HG02571 (cell line): Measurements from ENCODE around the gene GREB1.

Experiments
- ATAC-seq: cut with Tn5 transposase; IDR thresholded peaks from one replicate; pipeline ENCODE4 v1.9.1; 2021; ENCODE audit warnings: mild to moderate bottlenecking, moderate library complexity; ENCODE audit not compliant: unreplicated experiment

Gene GREB1

GRCh38 chr2:11558214-11558886, 24.5 kb downstream of the GREB1 start:
- no peak for ATAC-seq

DNA sequence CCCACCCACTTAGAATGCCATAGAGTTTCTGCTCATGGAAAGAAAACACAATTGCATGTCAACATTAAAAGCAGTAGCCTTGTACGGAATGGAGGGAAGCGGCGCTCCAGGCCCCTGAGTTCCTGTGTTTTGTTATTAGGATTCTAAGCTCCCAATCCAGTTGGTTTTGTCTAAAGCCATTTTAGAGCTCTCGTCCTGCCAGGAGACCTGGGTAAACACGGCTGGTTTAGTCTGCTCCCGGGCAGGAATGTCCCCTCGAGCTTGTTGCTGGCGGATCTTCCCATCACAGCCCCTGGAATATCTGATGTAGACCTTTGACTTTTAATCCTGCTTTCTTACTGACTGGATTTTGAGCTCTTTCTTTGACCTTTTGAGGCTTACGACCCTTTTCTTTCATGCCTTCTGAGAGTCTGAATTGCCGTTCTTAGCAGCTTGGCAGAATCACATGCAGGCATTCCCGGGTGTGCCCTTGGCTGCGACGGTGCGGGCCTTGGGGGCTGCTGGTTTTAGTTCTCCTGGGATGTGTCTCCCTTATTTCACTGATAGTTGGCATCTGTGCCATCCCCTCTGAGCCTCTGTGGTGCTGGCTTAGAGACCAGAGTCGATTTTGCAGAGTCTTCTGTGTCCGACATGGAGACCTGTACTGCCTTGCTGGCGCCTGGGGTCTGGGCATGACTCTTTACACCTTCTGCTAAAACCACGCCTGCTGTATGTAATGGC, 25.4 kb downstream of the GREB1 start:
- ATAC-seq = no peak

- ATAC-seq = no peak
These were observed 25.9 kb downstream of the GREB1 start for GRCh38 chr2:11559786-11560155.

DNA sequence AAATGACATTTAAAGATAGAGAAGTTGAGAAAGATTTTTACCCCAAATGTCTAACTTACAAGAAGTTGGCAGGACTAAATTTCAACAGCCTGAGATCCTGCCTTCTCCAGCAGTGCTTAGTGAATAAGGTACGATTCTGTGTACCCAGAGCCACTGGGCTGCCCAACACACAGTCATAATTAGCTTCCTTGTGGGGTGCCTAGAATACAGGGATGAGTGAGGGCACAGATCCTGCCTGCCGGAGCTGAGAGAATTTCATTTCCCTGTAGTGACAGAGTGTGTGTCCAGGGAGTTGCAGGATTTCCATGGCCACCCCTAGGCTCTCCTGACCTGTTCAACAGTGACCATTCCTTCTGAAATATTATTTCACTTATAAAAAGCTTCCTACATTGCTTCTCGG, 27.0 kb downstream of the GREB1 start:
- no peak for ATAC-seq

DNA sequence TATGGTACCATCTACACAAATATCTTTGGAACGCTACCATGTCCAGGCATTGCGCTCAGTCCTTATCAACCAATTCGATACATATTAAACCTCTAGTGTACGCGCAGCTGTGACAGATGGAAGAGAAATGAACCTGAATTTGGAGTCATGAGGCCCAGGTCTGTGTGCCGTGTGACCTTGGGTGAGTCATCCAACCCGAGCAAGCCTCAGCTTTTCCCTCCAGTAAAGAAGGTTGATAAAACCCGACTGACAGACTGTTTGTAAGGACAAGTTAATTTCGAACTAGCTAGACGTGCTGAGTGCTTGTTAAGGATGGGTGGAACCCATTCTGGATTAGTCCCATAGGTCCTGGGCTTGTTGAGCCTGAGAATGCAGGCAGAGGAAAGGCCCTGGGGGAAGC, 28.2 kb downstream of the GREB1 start:
- ATAC-seq = no peak

DNA sequence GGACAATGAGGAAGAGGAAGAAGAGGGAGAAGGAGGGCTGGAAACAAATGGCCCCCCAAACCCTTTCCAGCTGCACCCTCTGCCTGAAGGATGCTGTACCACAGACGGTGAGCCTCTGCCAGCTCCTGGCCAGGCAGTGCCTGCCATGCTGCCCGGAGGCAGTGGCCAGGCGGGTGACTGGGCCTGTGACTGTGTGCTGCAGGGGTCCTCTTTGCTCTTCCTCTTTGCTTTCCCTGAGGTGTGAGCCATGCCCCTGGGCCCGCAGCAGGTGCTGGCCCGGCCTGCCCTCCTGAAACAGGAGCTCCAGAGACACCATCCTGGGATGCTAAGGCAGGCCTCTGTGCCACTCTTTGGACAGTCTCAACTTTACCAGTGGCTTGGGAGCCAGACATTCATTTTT, 28.6 kb downstream of the GREB1 start:
- no peak for ATAC-seq

- no peak for ATAC-seq
These were observed 30.2 kb downstream of the GREB1 start for GRCh38 chr2:11563784-11564666.

- no peak for ATAC-seq
These were observed 31.1 kb downstream of the GREB1 start for GRCh38 chr2:11564816-11565567.

- ATAC-seq = no peak
These were observed 32.5 kb downstream of the GREB1 start for GRCh38 chr2:11566383-11566782.

DNA sequence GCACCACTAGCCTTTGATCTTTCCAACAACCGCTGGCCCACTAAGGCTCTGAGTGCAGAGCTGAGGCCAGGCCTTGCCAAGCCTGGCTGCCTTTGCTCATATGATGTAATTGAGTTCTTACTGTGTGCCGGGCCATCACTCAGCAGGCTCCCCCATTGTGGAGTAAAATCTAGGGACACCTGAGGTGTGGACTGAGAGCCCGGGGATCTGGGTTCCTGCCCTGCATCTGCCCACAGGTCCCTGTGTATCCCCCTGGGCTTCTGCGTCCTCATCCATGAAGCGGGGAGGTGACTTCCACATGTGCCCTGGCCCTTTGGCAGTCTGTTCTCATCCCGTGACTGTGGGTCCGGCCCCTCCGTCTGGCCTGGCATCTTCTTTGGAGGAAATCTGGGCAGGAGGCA, 33.8 kb downstream of the GREB1 start:
- no peak for ATAC-seq

GRCh38 chr2:11568436-11568835, 34.6 kb downstream of the GREB1 start:
- no peak for ATAC-seq

GRCh38 chr2:11569636-11570035, 35.8 kb downstream of the GREB1 start:
- no peak for ATAC-seq

GRCh38 chr2:11571170-11571569, 37.3 kb downstream of the GREB1 start:
- ATAC-seq = no peak

DNA sequence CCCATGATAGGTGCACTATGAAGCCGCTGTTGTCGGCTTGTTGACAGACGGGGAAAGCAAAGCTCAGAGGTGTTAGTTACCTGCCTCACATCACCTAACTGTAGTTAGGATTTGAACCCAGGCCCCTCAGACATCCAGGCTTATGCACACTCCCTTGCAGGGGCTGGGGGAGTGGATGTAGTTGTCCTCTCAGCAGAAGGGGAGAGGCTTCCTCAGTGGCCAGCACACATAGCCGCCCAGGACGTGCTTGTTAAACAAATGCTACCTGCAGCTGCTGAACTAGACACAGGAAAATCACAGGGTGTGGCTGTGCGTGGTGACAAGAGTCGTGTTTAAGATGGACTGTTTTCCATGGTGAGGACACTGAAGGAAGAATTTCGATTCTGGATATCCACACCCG, 39.2 kb downstream of the GREB1 start:
- no peak for ATAC-seq

- ATAC-seq = no peak
These were observed 39.8 kb downstream of the GREB1 start for GRCh38 chr2:11573418-11574175.

GRCh38 chr2:11574176-11575046, 40.6 kb downstream of the GREB1 start:
- ATAC-seq = no peak

GRCh38 chr2:11576398-11576797, 42.6 kb downstream of the GREB1 start:
- ATAC-seq = no peak

DNA sequence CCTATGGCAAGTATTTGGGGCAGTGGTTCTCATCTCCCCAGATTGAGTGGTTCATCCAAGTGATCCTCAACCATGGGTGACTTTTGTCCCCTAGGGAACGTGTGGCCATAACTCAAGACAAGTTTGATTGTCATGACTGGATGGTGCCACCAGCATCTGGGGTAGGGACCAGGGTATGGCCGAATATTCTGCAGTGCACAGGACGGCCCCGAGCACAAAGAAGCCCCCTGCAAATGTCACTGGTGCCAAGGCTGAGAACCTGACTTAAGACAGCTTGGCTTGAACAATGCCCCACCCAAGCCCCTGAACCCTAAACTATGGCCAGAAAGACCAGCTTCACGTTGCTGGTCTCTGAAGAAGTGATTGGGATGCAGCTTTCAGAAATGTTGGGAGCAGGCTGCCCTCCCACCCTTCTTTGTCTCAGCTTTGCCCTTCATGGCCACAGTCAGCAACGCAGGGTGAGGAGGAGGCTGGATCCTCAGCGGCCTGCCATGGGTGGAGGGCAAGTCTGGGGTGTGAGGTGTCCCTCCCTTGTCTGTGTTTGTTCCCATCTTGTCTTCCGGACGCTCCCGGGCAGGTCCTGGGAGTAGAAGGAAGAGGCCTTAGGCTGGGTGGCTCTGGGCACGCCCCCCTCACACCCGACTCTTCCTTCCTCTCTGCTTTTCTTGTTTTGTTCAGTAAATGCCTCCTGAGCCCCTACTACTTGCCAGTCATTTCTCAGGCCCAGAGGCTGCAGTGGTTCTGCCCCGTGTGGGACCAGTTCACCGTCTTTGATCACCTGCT, 43.4 kb downstream of the GREB1 start:
- no peak for ATAC-seq
